A673 (cell line): ENCODE results near the gene KIAA0319L.

Source experiments
- EZH2 ChIP-seq: fragments of 200-600 bp; sonication (generic); IDR thresholded peaks from 2 replicates; pipeline ENCODE4 v1.6.1; 2017; ENCODE audit warnings: borderline replicate concordance, low read depth, mild to moderate bottlenecking, mixed read lengths, antibody characterized with exemption, low read length; ENCODE audit not compliant: poor library complexity, severe bottlenecking
- TF ChIP-seq, protein P1 (sequence below): fragments of 300-800, 200-600 bp; sonication (generic); conservative IDR thresholded peaks from 2 replicates; pipeline ENCODE4 v1.5.1; 2017; ENCODE audit warnings: low read depth, mild to moderate bottlenecking, antibody characterized with exemption, low read length, moderate library complexity, mixed read lengths

DNA sequence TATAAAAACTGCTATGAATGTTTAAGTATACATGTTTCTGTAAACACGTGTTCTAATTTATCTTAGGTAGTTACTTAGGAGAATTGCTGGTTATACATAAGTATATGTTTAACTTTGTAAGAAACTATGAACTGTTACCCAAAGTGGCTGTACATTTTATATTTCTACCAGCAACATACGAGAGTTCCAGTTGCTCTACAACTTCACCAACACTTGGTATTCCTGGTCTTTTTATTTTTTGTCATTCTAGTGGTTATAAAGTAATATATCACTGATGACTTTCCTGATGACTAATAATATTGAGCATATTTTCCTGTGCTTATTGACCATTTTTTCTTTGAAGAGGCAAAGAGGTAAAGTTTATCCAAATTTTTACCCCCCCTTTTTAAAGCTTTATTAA lies 76.0 kb downstream of the KIAA0319L start:
- TF ChIP-seq, protein P1, sequence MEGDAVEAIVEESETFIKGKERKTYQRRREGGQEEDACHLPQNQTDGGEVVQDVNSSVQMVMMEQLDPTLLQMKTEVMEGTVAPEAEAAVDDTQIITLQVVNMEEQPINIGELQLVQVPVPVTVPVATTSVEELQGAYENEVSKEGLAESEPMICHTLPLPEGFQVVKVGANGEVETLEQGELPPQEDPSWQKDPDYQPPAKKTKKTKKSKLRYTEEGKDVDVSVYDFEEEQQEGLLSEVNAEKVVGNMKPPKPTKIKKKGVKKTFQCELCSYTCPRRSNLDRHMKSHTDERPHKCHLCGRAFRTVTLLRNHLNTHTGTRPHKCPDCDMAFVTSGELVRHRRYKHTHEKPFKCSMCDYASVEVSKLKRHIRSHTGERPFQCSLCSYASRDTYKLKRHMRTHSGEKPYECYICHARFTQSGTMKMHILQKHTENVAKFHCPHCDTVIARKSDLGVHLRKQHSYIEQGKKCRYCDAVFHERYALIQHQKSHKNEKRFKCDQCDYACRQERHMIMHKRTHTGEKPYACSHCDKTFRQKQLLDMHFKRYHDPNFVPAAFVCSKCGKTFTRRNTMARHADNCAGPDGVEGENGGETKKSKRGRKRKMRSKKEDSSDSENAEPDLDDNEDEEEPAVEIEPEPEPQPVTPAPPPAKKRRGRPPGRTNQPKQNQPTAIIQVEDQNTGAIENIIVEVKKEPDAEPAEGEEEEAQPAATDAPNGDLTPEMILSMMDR: no peak
- TF ChIP-seq EZH2: no peak
